Measurements from ENCODE around the gene CCM2.

The CCM2 gene

DNA sequence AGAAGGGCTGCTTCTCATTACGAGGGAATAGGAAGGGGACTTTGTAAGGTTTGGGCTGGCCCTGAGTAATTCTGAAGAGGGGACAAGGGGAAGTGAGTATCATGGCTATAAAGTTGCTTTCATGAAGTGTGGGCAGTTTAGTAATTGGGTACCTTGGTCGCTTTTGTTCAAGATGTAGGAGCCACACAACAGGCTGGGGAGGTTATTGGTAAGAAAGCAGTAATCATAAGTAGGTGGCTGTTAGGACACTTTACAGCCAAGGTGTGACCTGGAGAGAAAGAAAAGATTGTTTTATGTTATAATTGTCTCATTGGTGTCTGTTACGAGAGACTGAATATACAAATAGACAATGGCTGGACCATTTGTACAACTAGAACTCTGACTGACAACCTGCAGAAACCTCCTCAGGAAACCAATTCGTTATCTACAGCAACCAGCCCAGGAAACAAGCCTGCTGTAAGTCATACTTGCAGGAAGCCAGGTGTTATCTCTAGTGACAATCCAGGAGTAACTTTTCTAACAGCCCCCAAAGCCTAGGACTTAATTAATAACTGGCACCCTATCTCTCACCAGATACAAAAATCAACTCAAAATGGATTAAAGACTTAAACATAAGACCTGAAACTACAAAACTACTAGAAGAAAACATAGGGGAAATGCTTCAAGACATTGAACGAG lies 5.0 kb upstream of the CCM2 start:
- H3K27ac ChIP-seq (ENCODE audit: insufficient read depth in 1 of 2, low read depth in 1 of 2, low read length in 2 of 2, poor library complexity in 1 of 2, severe bottlenecking in 2 of 2): peak overlapping the region; percentile 73 to 80
- WGBS (ENCODE audit: insufficient coverage): 50% methylated on average over 2 of the region's 5 CpGs

DNA sequence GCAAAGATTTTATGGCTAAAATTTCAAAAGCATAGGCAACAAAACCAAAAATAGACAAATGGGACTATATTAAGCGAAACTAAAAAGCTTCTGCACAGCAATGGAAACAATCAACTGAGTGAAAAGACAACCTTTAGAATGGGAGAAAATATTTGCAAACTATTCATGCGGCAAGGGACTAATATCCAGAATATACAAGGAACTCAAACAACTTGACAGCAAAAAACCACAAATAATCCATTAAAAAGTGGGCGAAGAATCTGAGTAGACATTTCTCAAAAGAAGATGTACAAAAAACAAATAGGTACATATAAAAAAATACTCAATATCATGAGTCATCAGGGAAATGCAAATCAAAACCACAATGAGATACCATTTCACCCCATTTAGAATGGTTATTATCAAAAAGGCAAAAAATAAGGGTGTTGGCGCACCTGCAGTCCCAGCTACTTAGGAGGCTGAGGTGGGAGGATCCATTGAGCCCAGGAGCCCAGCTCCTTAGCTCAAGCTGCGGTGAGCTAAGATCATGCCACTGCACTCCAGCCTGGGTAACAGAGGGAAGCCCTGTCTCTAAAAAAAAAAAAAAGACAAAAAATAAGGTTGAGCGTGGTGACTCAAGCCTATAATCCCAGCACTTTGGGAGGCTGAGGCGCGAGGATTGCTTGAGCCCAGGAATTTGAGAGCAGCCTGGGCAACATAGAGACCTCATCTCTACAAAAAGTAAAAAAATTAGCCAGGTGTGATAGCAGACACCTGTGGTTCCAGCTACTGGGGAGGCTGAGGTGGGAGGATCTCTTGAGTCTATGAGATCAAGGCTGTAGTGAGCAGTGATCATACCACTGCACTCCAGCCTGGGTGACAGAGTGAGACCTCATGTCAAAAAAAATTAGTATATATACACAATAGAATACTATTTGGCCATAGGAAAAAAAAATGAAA lies 4.2 kb upstream of the CCM2 start:
- ChIA-PET CTCF (interaction anchor here (1.0 to 10.4 kb wide), 7 partner anchors 10 to 38 kb away, joined by 3 to 204 read pairs (median 4); partner anchors contain the start of gene MYO1G), POLR2A (interaction anchor here (1.7 to 4.1 kb wide), 3 partner anchors 16 to 116 kb away, joined by 4 to 19 read pairs (median 15); partner anchors contain the start of genes MYO1G and TBRG4)
- Histone ChIP-seq H3K27me3 (replicated peaks in 2 of 5; ENCODE audit: control insufficient read depth in 4 of 5, insufficient read depth in 5 of 5, low read length in 4 of 5) (no peaks in the 10 kb centered on the region), H3K4me1 (ENCODE audit: control extremely low read depth in 1 of 4, control insufficient read depth in 4 of 4, insufficient read depth in 4 of 4, low read length in 3 of 4) (peaks cover 11 to 68% (median 44%) of the 10 kb centered on the region in 4 experiments), H3K9me3 (ENCODE audit: control extremely low read depth in 1 of 5, control insufficient read depth in 4 of 5, insufficient read depth in 2 of 5, low read depth in 1 of 5, low read length in 4 of 5) (no peaks in the 10 kb centered on the region), H3K4me3 (ENCODE audit: control insufficient read depth in 1 of 7, extremely low read depth in 1 of 7, insufficient read depth in 4 of 7, low read depth in 2 of 7, low read length in 6 of 7) (peak overlapping the region in 2 of 7 experiments; percentile 2 to 8), H3K27ac (ENCODE audit: insufficient read depth in 1 of 2, low read depth in 1 of 2, low read length in 2 of 2, poor library complexity in 1 of 2, severe bottlenecking in 2 of 2) (peak overlapping the region; percentile 73 to 80), H3K36me3 (ENCODE audit: control insufficient read depth in 4 of 4, insufficient read depth in 4 of 4, low read length in 3 of 4) (no peaks in the 10 kb centered on the region)
- peak in 2 of 3 donors; percentile 53 to 70 for DNase-seq
- WGBS (ENCODE audit: insufficient coverage): 78% methylated on average over 3 of the region's 8 CpGs

More for the DNA sequence above, 5.0 kb upstream of the CCM2 start:
- Histone ChIP-seq H3K4me3 (ENCODE audit: control insufficient read depth in 1 of 7, extremely low read depth in 1 of 7, insufficient read depth in 4 of 7, low read depth in 2 of 7, low read length in 6 of 7) (peak overlapping the region in 4 of 7 experiments; percentile 2 to 35 (median 16)), H3K27me3 (replicated peaks in 2 of 5; ENCODE audit: control insufficient read depth in 4 of 5, insufficient read depth in 5 of 5, low read length in 4 of 5) (no peaks in the 10 kb centered on the region), H3K9me3 (ENCODE audit: control extremely low read depth in 1 of 5, control insufficient read depth in 4 of 5, insufficient read depth in 2 of 5, low read depth in 1 of 5, low read length in 4 of 5) (no peaks in the 10 kb centered on the region), H3K4me1 (ENCODE audit: control extremely low read depth in 1 of 4, control insufficient read depth in 4 of 4, insufficient read depth in 4 of 4, low read length in 3 of 4) (peaks cover 7 to 72% (median 48%) of the 10 kb centered on the region in 4 experiments), H3K36me3 (ENCODE audit: control insufficient read depth in 4 of 4, insufficient read depth in 4 of 4, low read length in 3 of 4) (no peaks in the 10 kb centered on the region)
- CTCF ChIA-PET: interaction anchor here (1.0 to 10.4 kb wide), 5 partner anchors 16 to 33 kb away, joined by 4 to 204 read pairs (median 4); partner anchors contain the start of gene MYO1G
- POLR2A ChIA-PET: interaction anchor here (1.0 to 1.7 kb wide), 2 partner anchors 16 to 117 kb away, joined by 4 read pairs; partner anchors contain the start of gene TBRG4
- peak; percentile 94 to 99 (median 97) for DNase-seq

DNA sequence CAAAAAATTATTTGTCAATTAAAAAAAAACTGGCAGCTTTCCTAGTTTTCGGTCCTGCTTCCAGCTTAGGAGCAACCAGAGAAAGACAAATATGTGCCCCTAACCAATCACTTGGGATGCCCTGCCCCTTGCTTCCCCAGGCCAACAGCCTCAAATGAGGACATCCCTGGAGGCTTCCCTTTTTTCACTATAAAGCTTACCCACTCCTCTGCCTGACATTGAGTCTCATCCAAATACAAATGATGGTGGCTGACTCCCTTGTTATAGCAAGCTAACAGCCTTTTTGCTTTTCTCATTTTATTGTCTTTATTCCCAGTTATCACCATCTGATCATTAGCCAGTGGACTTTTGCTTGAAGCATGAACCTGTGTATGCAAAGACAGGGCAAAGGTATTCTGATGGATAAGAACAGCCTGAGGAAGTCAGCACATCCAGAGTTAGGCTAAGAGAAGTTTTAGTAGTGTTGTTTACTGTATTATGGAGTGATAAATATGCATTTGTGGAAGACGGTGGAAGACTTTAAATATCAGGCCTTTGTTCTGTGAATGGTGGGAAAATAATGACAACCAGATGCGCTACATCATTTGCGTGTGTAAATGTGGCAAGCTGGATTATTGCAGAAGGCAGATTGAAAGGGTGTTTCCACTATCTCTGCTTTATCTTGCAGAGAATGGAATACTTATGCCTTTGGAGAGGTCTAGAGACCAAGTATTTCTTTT lies 1.7 kb upstream of the CCM2 start:
- H3K36me3 ChIP-seq (ENCODE audit: control insufficient read depth in 4 of 4, insufficient read depth in 4 of 4, low read length in 3 of 4): peaks cover 0 to 4% (median 0%) of the 10 kb centered on the region in 4 experiments
- no peaks in the 10 kb centered on the region for H3K9me3 ChIP-seq (ENCODE audit: control extremely low read depth in 1 of 5, control insufficient read depth in 4 of 5, insufficient read depth in 2 of 5, low read depth in 1 of 5, low read length in 4 of 5)
- peak overlapping the region in 2 of 7 experiments; percentile 75 to 88 for H3K4me3 ChIP-seq (ENCODE audit: control insufficient read depth in 1 of 7, extremely low read depth in 1 of 7, insufficient read depth in 4 of 7, low read depth in 2 of 7, low read length in 6 of 7)
- ChIA-PET CTCF (interaction anchor here (0.6 to 10.4 kb wide), 8 partner anchors 9 to 117 kb away, joined by 3 to 204 read pairs (median 4); partner anchors contain the start of gene MYO1G), POLR2A (interaction anchor here (0.7 to 6.5 kb wide), 6 partner anchors 12 to 38 kb away, joined by 3 to 49 read pairs (median 12); partner anchors contain the start of gene MYO1G)
- no peaks in the 10 kb centered on the region for H3K27me3 ChIP-seq (replicated peaks in 2 of 5; ENCODE audit: control insufficient read depth in 4 of 5, insufficient read depth in 5 of 5, low read length in 4 of 5)
- peak in 1 of 3 donors; percentile 27 for DNase-seq
- H3K4me1 ChIP-seq (ENCODE audit: control extremely low read depth in 1 of 4, control insufficient read depth in 4 of 4, insufficient read depth in 4 of 4, low read length in 3 of 4): peaks cover 24 to 74% (median 61%) of the 10 kb centered on the region in 4 experiments
- WGBS (ENCODE audit: insufficient coverage): 100% methylated on average over 4 of the region's 4 CpGs
- peak overlapping the region in 1 of 2 experiments; percentile 88 for H3K27ac ChIP-seq (ENCODE audit: insufficient read depth in 1 of 2, low read depth in 1 of 2, low read length in 2 of 2, poor library complexity in 1 of 2, severe bottlenecking in 2 of 2)

DNA sequence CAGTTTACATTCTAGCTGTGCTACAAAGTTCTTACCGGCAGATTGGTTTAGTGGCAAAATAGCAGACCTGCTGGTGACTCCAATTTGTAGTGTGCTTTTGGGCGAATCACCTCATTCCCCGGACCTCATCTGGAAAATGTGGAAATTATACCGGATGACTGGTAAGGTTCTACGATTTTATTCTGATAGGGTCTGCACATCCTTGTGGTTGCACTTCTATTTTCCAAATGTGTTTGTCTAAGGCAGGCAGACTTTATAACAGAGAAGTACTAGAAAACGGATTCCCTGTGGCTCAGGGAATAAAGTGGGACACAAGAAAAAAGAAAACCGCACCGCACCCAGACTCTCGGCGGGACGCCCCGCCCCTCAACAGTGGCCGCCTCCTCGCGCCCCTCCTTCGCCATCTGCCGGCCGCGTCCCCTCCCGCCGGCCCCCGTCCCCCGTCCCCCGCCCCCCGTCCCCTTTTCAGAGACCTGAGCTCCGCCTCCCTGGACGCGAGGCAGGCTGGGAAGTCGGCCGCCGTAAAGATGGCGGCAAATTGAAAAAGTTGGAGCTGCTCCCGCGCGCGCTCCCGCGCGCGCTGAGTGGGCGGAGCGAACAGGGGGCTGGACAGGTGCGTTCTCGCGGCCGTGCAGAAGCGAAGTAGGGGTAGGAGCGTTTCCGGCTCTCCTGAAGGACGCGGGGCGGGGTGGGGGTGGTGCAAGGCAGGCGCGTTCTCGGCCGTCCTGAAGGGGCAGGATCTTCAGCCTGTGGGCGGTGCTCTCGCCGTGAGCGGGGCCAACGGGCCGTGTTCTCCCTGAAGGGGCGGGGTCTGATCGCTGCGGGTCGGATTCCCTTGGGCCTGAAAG lies 532 bp upstream of the CCM2 start:
- ChIA-PET CTCF (interaction anchor here (0.6 to 10.4 kb wide), 9 partner anchors 10 to 118 kb away, joined by 3 to 204 read pairs (median 4); partner anchors contain the start of gene MYO1G), POLR2A (interaction anchor here (0.6 to 6.5 kb wide), 7 partner anchors 13 to 149 kb away, joined by 3 to 49 read pairs (median 9); partner anchors contain the start of genes MYO1G and TBRG4)
- DNase-seq: peak; percentile 99
- Histone ChIP-seq H3K27me3 (replicated peaks in 2 of 5; ENCODE audit: control insufficient read depth in 4 of 5, insufficient read depth in 5 of 5, low read length in 4 of 5) (no peaks in the 10 kb centered on the region), H3K27ac (ENCODE audit: insufficient read depth in 1 of 2, low read depth in 1 of 2, low read length in 2 of 2, poor library complexity in 1 of 2, severe bottlenecking in 2 of 2) (peak overlapping the region; percentile 80 to 88), H3K4me1 (ENCODE audit: control extremely low read depth in 1 of 4, control insufficient read depth in 4 of 4, insufficient read depth in 4 of 4, low read length in 3 of 4) (peaks cover 24 to 64% (median 55%) of the 10 kb centered on the region in 4 experiments), H3K4me3 (ENCODE audit: control insufficient read depth in 1 of 7, extremely low read depth in 1 of 7, insufficient read depth in 4 of 7, low read depth in 2 of 7, low read length in 6 of 7) (peak overlapping the region; percentile 59 to 92 (median 84)), H3K9me3 (ENCODE audit: control extremely low read depth in 1 of 5, control insufficient read depth in 4 of 5, insufficient read depth in 2 of 5, low read depth in 1 of 5, low read length in 4 of 5) (no peaks in the 10 kb centered on the region), H3K36me3 (ENCODE audit: control insufficient read depth in 4 of 4, insufficient read depth in 4 of 4, low read length in 3 of 4) (peaks cover 0 to 4% (median 0%) of the 10 kb centered on the region in 4 experiments)
- WGBS (ENCODE audit: insufficient coverage): 0% methylated on average over 44 of the region's 66 CpGs

DNA sequence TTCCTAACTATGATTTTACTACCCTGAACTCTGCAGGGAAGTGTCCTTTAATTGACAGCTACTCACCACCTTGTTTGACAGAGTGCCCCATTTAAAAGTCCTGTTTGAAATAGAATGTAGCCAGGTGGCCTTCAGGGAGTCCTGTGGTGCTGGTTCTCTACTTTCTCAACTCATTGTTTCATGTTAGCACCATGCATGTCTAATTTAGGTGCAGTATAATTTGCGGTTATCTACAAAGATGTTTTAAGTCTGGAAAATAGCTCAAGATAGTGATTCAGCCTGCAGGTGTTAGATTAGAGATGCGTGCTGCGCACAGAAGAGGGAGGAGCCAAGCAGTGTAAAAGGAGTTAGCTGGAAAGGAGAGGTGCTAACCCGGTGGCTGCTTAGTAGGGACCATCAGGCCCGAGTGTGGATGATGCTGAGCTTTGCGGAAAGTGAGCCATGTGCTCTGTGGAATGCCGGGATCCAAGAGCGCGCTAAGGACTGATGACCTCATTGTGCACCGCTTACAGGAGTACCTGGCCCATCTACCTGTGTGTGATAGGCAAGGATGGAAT lies 1.2 kb downstream of the CCM2 start:
- peak in 2 of 3 donors; percentile 60 to 72 for DNase-seq
- Histone ChIP-seq H3K4me3 (ENCODE audit: control insufficient read depth in 1 of 7, extremely low read depth in 1 of 7, insufficient read depth in 4 of 7, low read depth in 2 of 7, low read length in 6 of 7) (peak overlapping the region in 6 of 7 experiments; percentile 73 to 94 (median 86)), H3K27ac (ENCODE audit: insufficient read depth in 1 of 2, low read depth in 1 of 2, low read length in 2 of 2, poor library complexity in 1 of 2, severe bottlenecking in 2 of 2) (peak overlapping the region in 1 of 2 experiments; percentile 83), H3K4me1 (ENCODE audit: control extremely low read depth in 1 of 4, control insufficient read depth in 4 of 4, insufficient read depth in 4 of 4, low read length in 3 of 4) (peaks cover 24 to 52% (median 42%) of the 10 kb centered on the region in 4 experiments), H3K9me3 (ENCODE audit: control extremely low read depth in 1 of 5, control insufficient read depth in 4 of 5, insufficient read depth in 2 of 5, low read depth in 1 of 5, low read length in 4 of 5) (no peaks in the 10 kb centered on the region), H3K36me3 (ENCODE audit: control insufficient read depth in 4 of 4, insufficient read depth in 4 of 4, low read length in 3 of 4) (peaks cover 0 to 6% (median 2%) of the 10 kb centered on the region in 4 experiments), H3K27me3 (replicated peaks in 2 of 5; ENCODE audit: control insufficient read depth in 4 of 5, insufficient read depth in 5 of 5, low read length in 4 of 5) (no peaks in the 10 kb centered on the region)
- POLR2A ChIA-PET: interaction anchor here (0.9 to 6.5 kb wide), 7 partner anchors 22 to 110 kb away, joined by 3 to 49 read pairs (median 7); partner anchors contain the start of genes MYO1G and TBRG4
- 52% methylated on average over 9 of the region's 10 CpGs for WGBS (ENCODE audit: insufficient coverage)
- CTCF ChIA-PET: interaction anchor here (0.9 to 10.4 kb wide), 15 partner anchors 8 to 135 kb away, joined by 3 to 204 read pairs (median 4); partner anchors contain the start of gene MYO1G

All from common myeloid progenitor, CD34-positive (primary cell).